HEK293T (cell line): ENCODE results near the gene DNAH1.

Experiments used
- CTBP1 ChIP-seq: fragments of 450-650 bp; IDR thresholded peaks from 2 replicates; pipeline ENCODE4 v1.6.1; 2016; ENCODE audit warnings: borderline replicate concordance
- ELF4 ChIP-seq: fragments of 450-650 bp; IDR thresholded peaks from 2 replicates; pipeline ENCODE4 v1.6.1; 2017; ENCODE audit warnings: antibody characterized with exemption
- FOXK2 ChIP-seq: fragments of 450-650 bp; IDR thresholded peaks from 2 replicates; pipeline ENCODE4 v1.6.1; 2016; ENCODE audit warnings: mild to moderate bottlenecking
- FOXM1 ChIP-seq: fragments of 450-650 bp; IDR thresholded peaks from 2 replicates; pipeline ENCODE4 v1.6.1; 2017; ENCODE audit warnings: mild to moderate bottlenecking, borderline replicate concordance
- HDGF ChIP-seq: fragments of 450-650 bp; IDR thresholded peaks from 2 replicates; pipeline ENCODE4 v1.6.1; 2017; ENCODE audit warnings: antibody characterized with exemption, borderline replicate concordance
- LEF1 ChIP-seq: fragments of 450-650 bp; IDR thresholded peaks from 2 replicates; pipeline ENCODE4 v1.6.1; 2017; ENCODE audit warnings: mild to moderate bottlenecking, borderline replicate concordance
- SP1 ChIP-seq: fragments of 450-650 bp; IDR thresholded peaks from 2 replicates; pipeline ENCODE4 v1.6.1; 2017
- SUZ12 ChIP-seq: fragments of 450-650 bp; IDR thresholded peaks from 2 replicates; pipeline ENCODE4 v1.6.1; 2016; ENCODE audit warnings: mild to moderate bottlenecking
- TARDBP ChIP-seq: fragments of 450-650 bp; IDR thresholded peaks from 2 replicates; pipeline ENCODE4 v1.6.1; 2016
- TF ChIP-seq, protein P1 (sequence below): fragments of 450-650 bp; IDR thresholded peaks from 2 replicates; pipeline ENCODE4 v1.6.1; 2016

DNA sequence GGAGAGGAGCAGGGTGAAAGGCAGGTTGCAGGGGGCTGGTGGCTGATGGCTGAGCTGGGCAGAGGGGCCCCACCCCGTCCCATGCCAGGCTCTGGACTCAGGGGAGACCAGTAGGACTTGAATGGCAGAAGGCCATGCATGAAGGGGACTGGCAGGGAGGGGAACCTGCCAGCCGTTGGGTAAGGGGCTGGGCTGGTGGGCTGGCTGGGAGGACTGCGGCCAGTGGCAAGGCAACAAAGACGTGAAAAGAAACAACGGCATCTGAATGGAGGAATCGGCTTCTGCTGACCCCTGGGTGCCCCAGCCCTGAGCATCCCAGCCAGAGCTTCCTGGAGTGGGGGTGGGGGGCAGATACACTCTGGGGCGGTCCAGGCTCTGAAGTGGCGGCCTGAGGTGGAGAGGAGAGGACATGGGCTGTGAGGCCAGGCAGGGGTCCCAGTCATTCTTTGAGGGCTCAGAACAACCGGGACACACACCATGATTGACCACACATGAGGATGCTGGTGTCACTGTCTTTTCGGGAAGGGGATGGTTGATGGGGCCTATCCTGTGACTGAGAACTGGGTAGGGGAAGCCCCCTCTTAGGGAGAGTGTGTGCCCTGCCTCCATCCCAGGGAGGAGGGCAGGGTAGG, 16.8 kb upstream of the DNAH1 start:
- TF ChIP-seq SUZ12 (no peak), SP1 (no peak), HDGF (no peak), CTBP1 (no peak), TARDBP (no peak), FOXK2 (no peak), LEF1 (no peak), FOXM1 (no peak), ELF4 (no peak)
- TF ChIP-seq, protein P1, sequence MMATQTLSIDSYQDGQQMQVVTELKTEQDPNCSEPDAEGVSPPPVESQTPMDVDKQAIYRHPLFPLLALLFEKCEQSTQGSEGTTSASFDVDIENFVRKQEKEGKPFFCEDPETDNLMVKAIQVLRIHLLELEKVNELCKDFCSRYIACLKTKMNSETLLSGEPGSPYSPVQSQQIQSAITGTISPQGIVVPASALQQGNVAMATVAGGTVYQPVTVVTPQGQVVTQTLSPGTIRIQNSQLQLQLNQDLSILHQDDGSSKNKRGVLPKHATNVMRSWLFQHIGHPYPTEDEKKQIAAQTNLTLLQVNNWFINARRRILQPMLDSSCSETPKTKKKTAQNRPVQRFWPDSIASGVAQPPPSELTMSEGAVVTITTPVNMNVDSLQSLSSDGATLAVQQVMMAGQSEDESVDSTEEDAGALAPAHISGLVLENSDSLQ, result no peak
